ENCODE results near the gene SLC22A25.

SLC22A25 gene

DNA sequence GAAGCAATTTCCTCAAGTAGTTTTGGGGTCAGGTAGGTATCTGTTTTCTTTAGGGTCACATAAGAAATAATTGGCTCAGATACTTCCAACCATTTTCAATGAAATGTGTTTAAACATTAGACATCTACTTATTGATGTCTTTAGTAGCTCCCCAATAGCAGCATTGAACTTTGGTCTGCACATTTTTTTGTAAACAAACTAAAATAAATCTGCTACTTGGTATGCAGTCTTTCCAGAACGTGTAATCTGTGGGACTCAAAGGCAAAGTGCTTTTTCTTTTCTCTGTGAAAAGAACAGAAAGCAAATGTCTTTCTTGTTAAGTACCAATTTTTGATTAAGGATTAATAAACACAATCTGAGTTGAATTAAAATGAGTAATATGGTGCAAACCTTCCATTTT lies 13.6 kb downstream of the SLC22A25 start:
- DNase-seq: no peak

- DNase-seq: no peak
Measured at GRCh38 chr11:63227521-63228107, 15.8 kb downstream of the SLC22A25 start.

- no peak for DNase-seq
Measured at GRCh38 chr11:63226488-63227114, 16.8 kb downstream of the SLC22A25 start.

DNA sequence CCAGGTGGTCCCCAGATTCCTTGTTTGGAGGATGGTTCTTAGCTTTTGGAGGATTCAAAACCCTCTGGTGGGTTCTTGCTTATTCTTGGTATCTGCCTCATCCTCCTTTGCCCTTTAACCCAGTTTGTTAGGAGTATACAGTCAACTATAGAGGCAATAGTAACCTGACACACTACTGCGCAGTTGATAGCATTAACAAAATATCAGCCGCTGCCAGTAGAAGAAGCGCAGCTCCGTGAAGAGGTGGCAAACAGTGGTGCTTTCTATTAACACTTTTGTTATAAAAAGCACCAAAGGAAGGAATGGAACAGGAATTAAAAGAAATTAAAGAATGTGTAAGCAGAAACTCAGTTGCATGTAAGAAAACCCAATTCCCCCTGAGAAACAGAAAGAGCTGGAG lies 29.3 kb downstream of the SLC22A25 start:
- no peak for DNase-seq

DNA sequence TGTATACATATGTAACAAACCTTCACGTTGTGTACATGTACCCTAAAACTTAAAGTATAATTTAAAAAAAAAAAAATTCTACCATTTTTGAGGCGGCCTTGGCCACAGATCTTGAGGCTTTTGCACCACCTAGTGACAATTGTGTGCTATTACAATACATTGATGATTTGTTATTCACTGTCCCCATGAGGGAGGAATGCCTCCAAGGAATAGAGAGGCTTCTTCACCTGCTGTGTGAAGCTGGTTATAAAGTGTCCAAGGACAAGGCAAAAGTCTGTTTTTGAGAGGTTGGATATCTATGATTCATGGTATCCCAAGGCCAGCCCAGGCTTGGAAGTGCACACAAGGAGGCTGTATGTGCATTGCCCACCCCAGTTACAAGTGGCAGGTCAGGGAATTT lies 30.7 kb downstream of the SLC22A25 start:
- peak; percentile 43 for DNase-seq

DNA sequence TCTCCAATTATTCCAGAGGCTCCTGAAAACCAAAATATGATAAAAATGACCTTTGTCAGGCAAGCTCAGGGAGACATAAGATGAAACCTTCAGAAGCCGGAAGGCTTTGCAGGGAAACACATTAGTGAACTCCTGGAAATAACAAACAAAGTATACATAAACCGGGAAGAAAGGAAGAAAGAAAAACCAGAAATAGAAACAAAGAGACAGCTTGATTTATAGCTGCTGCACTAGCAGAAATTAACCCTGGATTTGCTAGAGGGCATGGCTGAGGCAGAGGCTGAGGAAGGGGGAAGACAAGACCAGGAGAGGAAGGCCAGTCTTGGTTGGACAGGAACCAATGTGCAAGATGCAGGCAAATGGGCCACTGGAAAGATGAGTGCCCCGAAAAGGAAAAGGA lies 33.3 kb downstream of the SLC22A25 start:
- no peak for DNase-seq
